T-helper 2 cell (primary cell): ENCODE measurements around the gene SYP.

Source experiments
- DNase-seq, 5 experiments: peaks; one replicate each; pipeline versions ENCODE4 v3.0.0 to v3.0.0-alpha.2; 2012 to 2022

The SYP gene

GRCh38 chrX:49220100-49220499, 20.1 kb upstream of the SYP start:
- DNase-seq = no peak

GRCh38 chrX:49214996-49215526, 15.1 kb upstream of the SYP start:
- DNase-seq = no peak

GRCh38 chrX:49214416-49214815, 14.4 kb upstream of the SYP start:
- no peak for DNase-seq

- DNase-seq = no peak
Observed at GRCh38 chrX:49212861-49213260, 12.9 kb upstream of the SYP start.

- DNase-seq = no peak
Observed at GRCh38 chrX:49212209-49212608, 12.2 kb upstream of the SYP start.

- DNase-seq = no peak
Observed at GRCh38 chrX:49211074-49211473, 11.1 kb upstream of the SYP start.

- no peak for DNase-seq
Observed at GRCh38 chrX:49210406-49210805, 10.4 kb upstream of the SYP start.

- no peak for DNase-seq
Observed at GRCh38 chrX:49209434-49210251, 9.7 kb upstream of the SYP start.

GRCh38 chrX:49208399-49208798, 8.4 kb upstream of the SYP start:
- DNase-seq = no peak

GRCh38 chrX:49206543-49206942, 6.5 kb upstream of the SYP start:
- DNase-seq = no peak

- DNase-seq = no peak
Observed at GRCh38 chrX:49205443-49205842, 5.5 kb upstream of the SYP start.

GRCh38 chrX:49204709-49205108, 4.7 kb upstream of the SYP start:
- DNase-seq = no peak

- no peak for DNase-seq
Observed at GRCh38 chrX:49204017-49204416, 4.0 kb upstream of the SYP start.

- DNase-seq = no peak
Observed at GRCh38 chrX:49203536-49203935, 3.5 kb upstream of the SYP start.

- DNase-seq = no peak
Observed at GRCh38 chrX:49202022-49202421, 2.0 kb upstream of the SYP start.

- no peak for DNase-seq
Observed at GRCh38 chrX:49199315-49199595, 738 bp downstream of the SYP start.

- no peak for DNase-seq
Observed at GRCh38 chrX:49198540-49199314, 1.3 kb downstream of the SYP start.

- no peak for DNase-seq
Observed at GRCh38 chrX:49197543-49198087, 2.4 kb downstream of the SYP start.

- peak in 1 of 5 experiments; percentile 48 for DNase-seq
Observed at GRCh38 chrX:49193542-49193964, 6.4 kb downstream of the SYP start.

GRCh38 chrX:49192722-49193328, 7.2 kb downstream of the SYP start:
- DNase-seq = peak in 1 of 5 experiments; percentile 48

GRCh38 chrX:49191574-49192011, 8.4 kb downstream of the SYP start:
- peak in 1 of 5 experiments; percentile 54 for DNase-seq

GRCh38 chrX:49190821-49191573, 9.0 kb downstream of the SYP start:
- DNase-seq = peak; percentile 54 to 99 (median 77)
